Measurements from ENCODE around the gene SLC7A9.
"Not testable (repeated sequence)": the region's sequence is repeated elsewhere in the genome, so short reads cannot be mapped to it uniquely, and the experiment has no call there.

The SLC7A9 gene

DNA sequence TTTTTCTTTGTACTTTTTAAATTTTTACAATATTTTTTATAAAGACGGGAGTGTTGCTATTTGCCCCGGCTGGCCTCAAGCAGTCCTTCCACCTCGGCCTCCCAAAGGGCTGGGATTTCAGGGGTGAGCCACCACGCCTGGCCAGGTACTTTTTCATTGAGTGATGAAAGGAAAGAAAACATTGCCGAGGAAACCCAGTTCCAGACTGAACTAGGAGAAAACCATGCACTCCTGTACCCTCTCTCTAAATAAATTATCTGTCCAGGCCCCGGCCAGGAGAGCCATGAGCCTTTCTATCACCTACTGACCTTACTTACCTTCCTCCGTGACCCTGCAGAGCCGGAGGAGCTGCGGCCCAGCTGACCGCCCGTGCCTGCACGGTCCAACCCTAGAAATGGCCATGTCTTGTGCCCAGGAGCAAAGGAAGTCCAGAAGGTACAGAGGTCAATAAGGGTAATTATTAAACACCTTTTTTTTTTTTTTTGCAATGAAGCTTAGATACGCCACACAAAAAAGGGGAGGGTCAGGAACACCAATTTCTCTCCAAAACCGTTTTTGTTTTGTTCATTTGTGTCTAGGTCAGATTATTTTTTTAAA is at the start of gene SLC7A9:
TSS of gene SLC7A9 (minus strand) at position 399 of the 597 bp plus-strand sequence. CDS start 1,233 bp downstream, outside the sequence.
- DNase-seq = no peak

DNA sequence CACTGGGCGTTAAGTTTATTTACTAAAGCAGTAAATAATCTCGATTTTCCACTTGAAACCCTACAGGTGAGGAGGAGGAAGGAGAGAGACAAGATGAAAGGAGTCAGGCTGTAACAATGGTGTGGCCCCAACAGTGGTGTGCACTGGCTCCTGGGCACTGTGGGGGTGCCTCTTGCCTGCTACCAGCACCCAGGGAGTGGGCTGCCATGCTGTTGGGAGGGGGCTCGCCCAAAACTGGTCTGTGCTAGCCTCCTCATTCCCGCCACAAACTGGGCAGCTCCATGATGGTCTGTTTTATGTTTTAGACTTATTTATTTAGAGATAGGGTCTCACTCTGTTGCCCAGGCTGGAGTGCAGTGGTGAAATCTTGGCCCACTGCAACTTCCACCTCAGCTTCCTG is 49.8 kb upstream of the SLC7A9 start:
- DNase-seq = no peak

DNA sequence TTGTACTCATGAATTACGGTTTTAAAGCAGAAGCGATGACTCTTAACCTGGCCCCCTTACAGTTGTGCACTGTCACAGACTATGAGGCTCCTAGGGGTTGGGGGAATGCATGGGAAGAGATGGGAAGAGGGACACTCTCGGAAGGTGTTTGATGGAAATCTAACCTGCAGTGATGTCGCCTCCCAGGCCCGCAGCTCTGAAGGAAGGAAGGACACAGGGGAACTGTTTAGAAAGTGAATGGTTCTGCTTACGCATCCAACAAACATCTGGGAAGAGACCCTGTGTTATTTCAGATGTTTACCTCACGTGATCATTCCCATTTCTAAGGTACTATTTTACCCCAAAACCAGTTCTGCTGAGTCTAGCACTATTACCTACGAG is 48.0 kb upstream of the SLC7A9 start:
- no peak for DNase-seq

DNA sequence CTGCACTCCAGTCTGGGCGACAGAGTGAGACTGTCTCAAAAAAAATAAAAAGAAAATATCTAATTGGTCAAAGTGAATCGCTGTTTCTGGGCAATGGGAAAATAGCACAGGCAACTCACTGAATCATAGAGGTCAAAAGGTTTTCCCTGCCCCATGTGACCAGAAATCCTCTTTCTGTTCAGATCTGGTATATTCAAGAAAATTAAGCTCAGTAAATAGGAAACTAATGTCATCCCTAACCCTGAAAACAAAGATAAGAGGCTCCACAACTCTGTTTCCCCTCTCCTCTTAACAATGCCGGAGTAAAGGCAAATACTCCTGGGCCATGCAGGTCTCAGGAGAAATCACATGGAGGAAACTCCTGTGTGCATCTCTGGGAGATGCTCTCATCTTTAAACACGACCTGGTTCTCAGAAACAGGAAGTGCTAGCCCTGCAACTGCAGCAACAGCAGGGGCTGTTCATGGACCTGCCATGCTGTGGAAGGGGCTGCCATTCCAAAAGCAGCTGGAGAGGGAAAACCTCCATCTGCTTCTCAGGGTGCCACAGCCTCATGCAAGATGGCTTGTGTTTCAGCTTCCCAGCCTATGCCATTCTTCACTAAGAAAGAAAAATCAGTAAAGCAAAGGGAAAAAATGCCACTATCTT is 47.5 kb upstream of the SLC7A9 start:
- DNase-seq = no peak

DNA sequence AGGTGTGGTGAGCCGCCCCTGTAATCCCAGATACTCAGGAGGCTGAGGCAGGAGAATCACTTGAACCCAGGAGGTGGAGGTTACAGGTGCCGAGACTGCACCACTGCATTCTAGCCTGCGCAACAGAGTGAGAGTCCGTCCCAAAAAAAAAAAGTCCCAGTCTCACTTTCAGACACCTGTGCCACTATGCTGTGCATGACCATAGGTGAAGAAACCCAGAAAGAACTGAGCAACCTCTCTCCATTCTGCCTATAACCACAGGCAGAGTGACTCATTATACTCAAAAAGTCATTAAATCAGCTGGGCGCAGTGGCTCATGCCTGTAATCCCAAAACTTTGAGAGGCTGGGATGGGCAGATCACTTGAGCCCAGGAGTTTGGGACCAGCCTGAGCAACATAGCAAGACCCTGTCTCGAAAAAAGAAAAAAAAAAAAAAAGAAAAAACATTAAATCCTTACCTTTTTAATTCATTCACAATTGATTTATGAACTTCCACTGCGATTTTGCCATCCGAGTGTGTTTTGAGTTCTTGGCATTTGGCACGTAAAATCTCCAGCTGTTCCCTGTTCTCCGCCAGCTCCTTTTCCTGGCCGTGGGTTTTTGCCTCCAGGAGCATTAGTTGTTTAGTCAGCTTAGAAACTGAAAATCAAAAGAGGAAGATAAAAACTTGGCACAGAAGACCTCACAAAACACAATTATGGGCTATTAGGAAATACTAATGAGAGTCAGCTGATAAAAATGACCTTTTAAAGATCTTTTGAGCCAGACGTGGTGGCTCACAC is 45.5 kb upstream of the SLC7A9 start:
- DNase-seq = no peak

DNA sequence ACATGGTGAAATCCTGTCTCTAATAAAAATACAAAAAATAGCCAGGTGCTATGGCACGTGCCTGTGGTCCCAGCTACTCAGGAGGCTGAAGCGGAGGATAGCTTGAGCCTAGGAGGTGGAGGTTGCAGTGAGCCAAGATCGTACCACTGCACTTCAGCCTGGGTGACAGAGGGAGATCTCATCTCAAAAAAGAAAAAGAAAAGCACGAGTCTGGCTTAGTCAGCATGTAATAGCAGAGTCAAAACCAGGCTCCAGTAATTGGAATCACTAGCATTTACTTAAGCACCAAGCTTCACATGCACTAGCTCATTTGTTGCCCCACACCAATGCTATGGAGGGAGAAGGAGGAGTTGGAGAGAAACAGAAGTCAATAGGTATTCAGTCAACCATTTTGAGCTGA is 41.9 kb upstream of the SLC7A9 start:
- DNase-seq = no peak

DNA sequence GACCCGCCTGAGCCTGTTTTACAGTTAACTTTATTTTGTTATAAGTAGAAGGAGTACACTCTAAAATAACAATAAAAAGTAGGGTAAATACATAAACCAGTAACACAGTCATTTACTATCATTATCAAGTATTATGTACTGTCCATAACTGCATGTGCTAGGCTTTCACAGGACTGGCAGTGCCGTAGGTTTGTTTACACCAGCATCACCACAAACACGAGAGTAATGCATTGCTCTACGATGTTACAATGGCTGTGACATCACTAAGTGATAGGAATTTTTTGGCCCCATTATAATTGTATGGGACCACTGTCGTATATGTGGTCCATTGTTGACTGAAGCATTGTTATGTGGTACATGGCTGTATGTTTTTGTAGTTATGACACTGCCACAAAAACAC is 41.3 kb upstream of the SLC7A9 start:
- DNase-seq = no peak

DNA sequence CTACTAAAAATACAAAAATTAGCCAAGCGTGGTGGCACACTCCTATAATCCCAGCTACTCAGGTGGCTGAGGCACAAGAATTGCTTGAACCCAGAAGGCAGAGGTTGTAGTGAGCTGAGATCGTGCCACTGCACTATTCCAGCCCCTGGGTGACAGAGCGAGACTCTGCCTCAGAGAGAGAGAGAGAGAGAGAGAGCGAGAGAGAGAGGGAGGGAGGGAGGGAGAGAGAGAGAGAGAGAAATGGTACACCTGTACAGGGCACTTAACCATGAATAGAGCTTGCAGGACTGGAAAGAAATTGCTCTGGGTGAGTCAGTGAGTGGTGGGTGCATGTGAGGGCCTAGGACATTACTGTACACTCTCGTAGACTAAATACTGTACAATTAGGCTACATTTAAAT is 40.5 kb upstream of the SLC7A9 start:
- no peak for DNase-seq

DNA sequence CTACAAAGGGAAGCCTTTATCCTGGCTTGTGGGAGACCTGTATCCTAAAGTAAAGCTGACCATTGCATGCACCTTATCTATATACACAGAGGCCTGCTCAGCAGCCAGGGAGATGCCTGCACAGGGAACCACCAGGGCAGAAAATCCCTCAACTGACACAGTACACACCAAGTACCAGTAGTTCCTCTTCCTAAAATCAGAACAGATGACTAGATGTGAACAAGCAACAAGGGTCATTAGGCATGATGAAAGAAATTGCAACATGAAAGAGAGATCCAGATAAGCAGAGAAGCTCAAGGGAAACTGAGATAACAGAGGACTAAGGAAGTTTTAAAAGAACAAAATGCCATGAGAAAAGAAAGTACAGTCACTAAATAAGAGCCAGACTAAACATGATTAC is 39.7 kb upstream of the SLC7A9 start:
- DNase-seq = no peak

DNA sequence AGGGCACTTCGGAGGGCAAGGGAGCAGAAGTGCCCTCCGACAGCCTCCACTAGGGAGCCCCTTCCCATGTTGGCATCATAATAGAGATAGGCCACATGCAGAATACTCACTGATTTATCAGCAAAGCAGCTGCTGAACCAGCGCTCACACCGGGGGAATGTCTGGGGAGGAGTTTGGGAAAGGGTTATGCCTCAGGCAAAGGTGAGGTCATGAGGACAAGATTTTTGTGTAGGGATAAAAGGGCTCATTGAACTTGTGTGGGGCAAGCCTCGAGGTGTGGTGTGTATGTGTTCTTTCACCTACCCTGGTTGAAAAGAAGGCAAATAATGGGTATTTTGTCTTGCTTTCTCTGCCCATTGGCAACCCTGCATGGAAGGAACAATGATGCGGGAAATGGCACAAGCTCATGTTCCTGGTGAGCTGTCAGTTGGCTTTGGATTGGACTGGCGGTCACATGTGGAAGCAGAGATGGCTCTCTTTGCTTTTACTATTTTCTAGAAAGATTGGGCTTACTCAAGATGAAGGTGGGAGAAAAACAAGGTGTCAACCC is 39.1 kb upstream of the SLC7A9 start:
- DNase-seq = no peak

DNA sequence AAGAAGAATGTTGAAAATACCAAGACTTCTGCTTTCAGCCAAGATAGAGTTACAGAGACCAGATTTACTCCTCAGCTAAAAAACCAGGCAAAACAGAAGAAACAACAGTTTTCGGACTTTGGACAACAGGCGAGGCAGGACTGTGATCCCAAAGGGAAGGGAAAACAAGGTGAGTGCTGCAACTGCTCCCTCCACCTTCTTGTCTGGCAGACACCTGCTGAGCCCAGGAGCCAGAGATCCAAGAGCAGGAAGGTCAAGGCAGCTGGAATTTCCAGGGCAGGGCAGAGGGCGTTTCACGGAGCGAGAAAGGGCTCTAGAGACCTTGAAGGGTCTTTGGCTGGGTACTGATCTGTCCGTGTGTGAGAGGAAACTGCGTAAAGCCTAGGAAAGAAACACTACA is 32.9 kb upstream of the SLC7A9 start:
- DNase-seq = no peak

DNA sequence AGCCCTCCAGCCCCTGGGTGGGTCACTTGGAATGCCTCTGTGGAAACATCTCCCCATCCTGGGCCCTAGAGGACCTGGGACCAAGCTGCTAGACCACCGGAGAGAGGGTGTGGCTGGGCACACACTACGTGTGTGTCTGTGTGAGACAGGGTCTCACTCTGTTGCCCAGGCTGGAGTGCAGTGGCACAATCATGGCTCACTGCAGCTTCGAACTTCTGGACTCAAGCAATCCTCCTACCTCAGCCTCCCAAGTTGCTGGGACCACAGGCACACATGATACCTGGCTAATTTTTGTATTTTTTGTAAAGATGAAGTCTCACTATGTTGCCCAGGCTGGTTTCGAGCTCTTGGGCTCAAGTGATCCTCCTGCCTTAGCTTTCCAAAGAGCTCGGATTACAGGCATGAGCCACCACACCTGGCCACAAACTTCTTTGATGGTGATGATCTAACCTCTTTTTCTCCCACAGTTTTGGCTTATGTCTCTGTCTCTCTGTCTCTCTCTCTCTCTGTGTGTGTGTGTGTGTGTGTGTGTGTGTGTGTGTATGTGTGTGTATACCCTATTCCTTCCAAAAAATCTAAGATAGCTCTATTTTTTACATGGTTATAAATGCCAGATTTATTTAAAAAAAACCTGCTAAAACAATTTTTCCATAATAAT is 32.1 kb upstream of the SLC7A9 start:
- DNase-seq = no peak

DNA sequence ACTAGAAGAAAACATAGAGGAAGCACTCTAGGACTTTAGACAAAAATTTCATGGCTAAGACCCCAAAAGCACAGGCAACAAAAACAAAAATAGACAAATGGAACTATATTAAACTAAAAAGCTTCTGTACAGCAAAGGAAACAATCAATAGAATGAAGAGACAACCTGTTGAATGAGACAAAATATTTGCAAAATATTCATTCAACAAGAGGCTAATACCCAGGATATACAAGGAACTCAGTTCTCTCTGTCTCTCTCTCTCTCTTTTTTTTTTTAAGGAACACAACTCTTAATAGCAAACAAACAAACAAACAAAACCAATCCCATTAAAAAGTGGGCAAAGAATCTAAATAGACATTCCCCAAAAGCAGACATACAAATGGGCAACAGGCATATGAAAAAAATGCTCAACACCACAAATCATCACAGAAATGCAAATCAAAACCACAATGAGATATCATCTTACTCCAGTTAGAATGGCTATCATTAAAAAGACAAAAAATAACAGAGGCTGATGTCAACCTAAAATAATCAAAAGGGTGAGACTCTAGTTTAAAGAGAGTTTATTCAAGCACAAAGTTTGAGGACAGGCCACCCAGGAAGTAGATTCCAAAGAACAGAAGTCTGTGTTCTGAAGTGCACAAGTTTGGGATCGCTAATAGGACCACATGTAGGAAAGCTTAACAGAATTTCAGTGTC is 27.1 kb upstream of the SLC7A9 start:
- no peak for DNase-seq

DNA sequence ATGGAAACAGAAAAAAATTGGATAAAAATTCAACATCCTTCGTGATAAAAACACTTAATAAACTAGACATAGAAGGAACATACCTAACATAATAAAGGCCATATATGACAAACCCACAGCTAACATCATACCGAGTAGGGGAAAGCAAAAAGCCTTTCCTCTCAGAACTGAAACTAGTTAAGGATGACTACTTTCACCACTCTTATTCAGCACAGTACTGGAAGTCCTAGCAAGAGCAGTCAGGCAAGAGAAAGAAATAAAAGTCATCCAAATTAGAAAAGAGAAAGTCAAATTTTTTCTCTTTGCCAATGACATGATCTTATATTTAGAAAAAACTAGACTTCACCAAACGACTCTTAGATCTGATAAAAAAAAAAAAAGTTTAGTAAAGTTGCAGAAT is 25.8 kb upstream of the SLC7A9 start:
- DNase-seq = no peak

DNA sequence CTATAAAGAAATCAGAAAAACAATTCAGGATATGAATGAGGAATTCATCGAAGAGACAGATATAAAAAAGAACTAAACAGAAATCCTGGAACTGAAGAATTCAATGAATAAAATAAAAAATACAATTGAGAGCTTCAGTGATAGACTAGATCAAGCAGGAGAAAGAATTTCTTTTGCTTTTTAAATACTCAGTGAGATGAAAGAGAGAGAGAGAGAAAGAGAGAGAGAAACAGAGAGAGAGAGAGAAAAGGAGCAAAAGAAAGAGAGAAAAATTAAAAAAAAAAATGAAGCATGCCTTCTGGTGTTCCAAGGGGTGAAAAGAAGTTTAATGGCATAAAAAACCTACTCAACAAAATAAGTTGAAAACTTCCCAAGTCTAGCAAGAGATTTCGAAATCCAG is 22.0 kb upstream of the SLC7A9 start:
- no peak for DNase-seq

DNA sequence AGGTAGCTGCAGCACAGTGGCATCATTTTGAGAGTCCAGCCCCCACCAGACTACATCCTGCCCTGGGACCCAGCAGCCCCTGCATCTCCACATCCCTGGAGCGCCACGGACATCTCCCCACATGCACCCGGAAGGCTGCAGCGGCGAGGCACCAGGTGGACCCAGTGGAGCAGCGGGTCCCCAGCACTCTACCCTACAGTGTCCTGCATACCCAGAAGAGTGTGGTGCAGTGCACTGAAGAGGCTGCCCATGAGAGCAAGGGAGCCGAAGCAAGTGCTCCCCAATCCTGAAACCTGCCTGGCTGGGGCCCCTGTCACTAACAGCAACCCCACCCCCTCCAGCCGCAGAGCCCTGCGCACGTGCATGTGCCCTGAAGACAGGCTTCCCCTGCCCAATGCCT is 21.3 kb upstream of the SLC7A9 start:
- DNase-seq = no peak

DNA sequence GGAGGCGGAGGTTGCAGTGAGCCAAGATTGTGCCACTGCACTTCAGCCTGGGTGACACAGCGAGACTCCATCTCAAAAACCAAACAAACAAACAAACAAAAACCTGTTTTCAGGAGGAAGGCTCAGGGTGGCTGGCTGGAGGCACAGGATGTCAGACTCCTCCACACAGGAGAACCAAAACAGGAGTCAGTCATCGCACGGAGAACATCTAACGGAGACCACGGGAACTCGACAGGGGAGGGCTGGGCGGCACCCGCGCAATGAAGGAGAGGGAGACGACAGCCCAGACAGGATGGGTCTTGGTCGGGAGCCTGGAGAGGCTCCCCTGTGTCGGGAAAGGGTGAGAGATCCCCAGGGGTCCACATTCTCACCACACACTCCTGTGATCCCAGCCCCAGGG is 20.8 kb upstream of the SLC7A9 start:
- DNase-seq = no peak

DNA sequence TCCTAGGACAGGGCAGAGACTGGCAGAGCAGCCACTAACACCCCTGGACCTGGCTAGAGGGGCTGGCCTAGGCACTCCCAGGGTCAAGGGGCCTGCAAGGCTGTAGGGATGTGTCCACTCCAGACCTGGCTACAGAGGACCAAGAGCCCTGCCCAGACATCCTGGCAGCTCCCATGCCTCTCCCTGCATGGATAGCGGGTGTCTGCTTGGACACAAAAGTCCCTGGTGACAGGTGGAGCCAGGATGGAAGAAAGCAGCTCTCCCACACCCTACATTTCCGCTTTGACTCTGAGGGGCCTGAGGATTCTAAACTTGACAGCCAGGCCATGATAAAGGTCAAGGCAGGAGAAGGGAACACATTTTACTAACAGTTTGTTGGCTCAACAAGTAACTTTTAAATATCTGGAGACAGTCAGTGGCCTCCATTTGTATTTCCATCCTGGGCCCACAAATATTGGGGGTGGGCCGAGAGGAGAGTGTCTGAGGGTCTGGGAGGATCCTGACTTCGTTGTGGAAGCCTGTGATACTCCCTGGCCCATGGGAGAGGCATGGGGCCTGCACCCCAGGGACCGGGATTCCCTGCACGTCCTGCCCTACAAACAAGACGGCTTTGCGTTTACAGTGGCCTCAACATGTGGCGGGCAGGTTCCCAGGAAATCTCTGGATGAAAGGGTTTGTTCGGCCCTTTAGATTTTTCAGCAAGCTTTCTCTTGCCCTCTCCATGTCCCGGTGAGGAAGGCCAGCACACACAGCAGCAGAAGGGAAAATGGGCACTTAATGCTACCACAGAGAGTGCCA is 19.8 kb upstream of the SLC7A9 start:
- DNase-seq = no peak

DNA sequence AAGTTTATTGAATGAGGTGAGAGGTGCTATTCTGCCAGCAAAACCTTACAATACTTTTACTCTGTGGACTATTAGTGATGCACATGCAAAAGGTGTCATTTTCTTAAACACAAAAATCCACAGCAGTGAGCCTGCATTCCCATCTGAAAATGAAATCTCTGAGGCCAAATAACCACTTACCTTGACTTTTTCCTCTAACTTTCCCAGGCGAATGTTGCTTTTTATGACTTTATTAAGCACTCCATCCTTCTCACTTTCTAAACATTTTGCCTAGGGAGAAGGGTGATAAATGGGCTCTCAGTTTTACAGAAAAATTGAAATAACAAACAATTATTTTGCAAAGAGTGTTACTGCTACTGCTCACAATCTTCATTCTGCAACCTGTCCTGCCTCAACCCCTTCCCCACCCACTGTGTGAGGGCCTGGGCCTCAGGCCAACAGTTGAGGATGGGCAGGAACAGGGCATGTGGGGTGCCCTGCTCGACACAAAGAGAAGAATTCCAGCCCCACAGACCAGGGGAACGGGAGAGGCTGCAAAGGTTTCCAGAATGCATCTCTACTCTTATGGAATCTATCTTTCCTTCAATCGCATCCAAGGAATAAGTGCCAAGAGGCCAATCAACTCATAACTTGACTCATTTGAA is 18.1 kb upstream of the SLC7A9 start:
- DNase-seq = no peak

DNA sequence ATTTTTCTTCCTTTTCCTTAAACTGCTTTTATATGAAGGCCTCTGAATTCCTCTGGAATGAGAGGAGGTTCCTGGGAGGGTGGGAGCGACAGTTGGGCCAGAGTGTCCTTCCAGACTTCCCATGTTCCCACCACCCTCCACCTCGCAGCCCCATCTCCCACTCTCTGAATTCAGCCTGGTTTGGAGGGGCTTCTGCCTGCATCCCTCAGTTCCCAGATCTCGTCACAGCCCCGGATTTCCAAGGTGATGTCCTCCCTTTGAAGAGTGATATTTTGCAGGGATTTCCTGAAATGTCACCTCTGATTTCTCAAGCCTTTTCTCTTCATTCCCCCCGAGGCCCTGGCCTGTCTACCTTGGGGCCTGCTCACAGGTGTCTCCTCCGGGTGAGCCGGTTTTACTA is 16.7 kb upstream of the SLC7A9 start:
- DNase-seq = no peak

DNA sequence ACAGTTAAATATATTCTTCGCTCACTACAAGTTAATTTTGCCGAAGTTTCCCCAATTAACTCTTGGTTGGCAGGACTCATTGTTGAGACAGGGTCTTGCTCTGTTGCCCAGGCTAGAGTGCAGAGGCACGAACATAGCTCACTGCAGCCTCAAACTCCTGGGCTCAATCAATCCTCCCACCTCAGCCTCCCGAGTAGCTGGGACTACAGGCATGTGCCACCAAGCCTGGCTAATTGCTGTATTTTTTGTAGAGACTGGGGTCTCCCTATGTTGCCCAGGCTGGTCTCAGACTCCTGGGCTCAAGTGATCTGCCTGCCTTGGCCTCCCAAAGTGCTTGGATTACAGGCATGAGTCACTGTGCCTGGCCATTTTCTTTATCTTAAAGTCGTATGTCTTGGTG is 15.7 kb upstream of the SLC7A9 start:
- DNase-seq = not testable (repeated sequence)

DNA sequence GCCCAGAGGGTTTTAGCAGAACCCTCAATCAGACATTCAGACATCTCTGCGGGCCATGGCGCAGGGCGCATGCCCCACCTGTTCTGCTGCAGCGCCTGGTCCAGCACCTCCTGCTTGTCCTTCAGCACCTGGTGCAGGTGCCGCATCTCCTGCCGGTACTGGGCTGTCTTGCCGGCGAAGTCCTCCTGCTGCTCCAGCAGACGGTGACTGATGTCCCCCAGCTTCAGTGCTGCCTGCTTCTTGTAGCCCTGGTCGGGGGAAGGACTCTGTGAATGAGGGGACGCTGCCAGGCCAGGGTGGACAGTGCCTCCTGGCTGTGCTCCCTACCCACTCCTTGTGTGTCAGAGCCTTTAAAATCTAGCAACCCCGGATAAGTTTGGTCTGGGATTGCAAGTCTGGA is 12.2 kb upstream of the SLC7A9 start:
- DNase-seq = no peak

Data from stimulated activated CD8-positive, alpha-beta memory T cell treated with anti-CD3 and anti-CD28 coated beads, Interleukin-4, amount 100 ng/mL, for 48 hours (primary cell).